ENCODE measurements around the gene PRAC2.

Gene PRAC2

GRCh38 chr17:48726916-48727286 is 3.9 kb downstream of the PRAC2 start:
- no peak for DNase-seq (ENCODE audit: low read depth)
- TF ChIP-seq CTCF (conservative IDR thresholded peaks at IDR 0.05; ENCODE audit: low read depth, low read length): no peak
- no peak overlapping the region for H3K4me3 ChIP-seq (ENCODE audit: low read length)

- DNase-seq (ENCODE audit: low read depth): no peak
- H3K4me3 ChIP-seq (ENCODE audit: low read length): no peak overlapping the region
- no peak for TF ChIP-seq CTCF (conservative IDR thresholded peaks at IDR 0.05; ENCODE audit: low read depth, low read length)
Observed at GRCh38 chr17:48727415-48728175, 4.6 kb downstream of the PRAC2 start.

- H3K4me3 ChIP-seq (ENCODE audit: low read length): no peak within 1 kb of the TSS
- no peak for TF ChIP-seq CTCF (conservative IDR thresholded peaks at IDR 0.05; ENCODE audit: low read depth, low read length)
Observed at GRCh38 chr17:48728232-48729231, 5.5 kb downstream of the PRAC2 start, which contains the start of gene HOXB13. Gene HOXB13 (minus strand): TSS chr17:48728750. CDS start chr17:48728593, 157 bp downstream.

DNA sequence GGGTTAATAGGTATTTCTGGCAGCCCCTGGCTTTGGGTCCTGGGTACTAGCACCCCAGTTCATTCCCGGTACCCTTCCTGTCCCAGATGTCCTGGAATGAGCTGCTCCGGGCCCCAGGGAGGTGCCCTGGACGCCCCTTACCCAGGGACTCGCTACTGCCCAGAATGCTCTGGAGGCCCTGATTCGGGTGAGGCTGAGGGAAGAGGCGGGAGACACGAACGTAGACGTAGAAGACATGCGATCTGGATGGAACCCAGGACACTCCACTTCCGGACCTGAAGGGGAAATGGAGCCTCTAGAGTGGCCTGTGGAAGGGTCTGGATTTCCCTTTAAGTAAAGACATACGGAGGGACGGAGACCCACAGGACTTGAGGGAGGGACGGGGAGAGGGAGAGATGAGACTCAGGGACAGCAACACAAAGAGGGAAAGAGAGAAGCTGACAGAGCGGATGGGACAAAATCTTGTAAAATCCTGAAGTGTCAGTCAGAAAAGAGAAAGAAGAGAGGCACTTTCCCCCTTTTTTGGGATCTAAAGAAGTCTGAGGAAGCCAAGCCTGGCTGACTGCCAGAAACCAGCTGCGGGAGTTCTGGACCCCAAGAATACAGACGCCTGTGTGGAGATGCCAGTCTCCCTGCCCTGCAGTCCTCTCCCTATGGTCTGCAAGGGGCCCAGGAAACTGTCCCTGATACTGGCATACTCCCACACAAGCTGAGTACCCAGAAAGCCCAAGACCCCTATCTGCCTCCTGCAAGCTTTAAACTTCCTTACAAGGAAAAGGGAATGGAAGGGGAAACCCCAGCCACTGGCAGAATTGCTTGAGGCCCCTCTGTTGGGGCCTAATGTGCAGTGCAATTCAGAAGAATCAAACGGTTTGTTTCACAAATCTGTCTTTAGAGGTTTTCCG is 6.6 kb downstream of the PRAC2 start:
- no peak for DNase-seq (ENCODE audit: low read depth)
- H3K4me3 ChIP-seq (ENCODE audit: low read length): no peak overlapping the region
- TF ChIP-seq CTCF (conservative IDR thresholded peaks at IDR 0.05; ENCODE audit: low read depth, low read length): no peak

More at GRCh38 chr17:48728232-48729231, 5.5 kb downstream of the PRAC2 start, which contains the start of gene HOXB13:
- no peak for DNase-seq (ENCODE audit: low read depth)

- no peak overlapping the region for H3K4me3 ChIP-seq (ENCODE audit: low read length)
- DNase-seq (ENCODE audit: low read depth): no peak
- TF ChIP-seq CTCF (conservative IDR thresholded peaks at IDR 0.05; ENCODE audit: low read depth, low read length): no peak
Observed at GRCh38 chr17:48730240-48730550, 7.2 kb downstream of the PRAC2 start.

- TF ChIP-seq CTCF (conservative IDR thresholded peaks at IDR 0.05; ENCODE audit: low read depth, low read length): no peak
- DNase-seq (ENCODE audit: low read depth): no peak
- H3K4me3 ChIP-seq (ENCODE audit: low read length): no peak overlapping the region
Observed at GRCh38 chr17:48731355-48731754, 8.4 kb downstream of the PRAC2 start.
